Calu3 (cell line): ENCODE data around the gene ZNF432. TPM values are rescaled to one million over a fixed set of nuclear protein-coding genes. Genes with fewer than 3 reads are reported as not detected.
"Not testable (repeated sequence)": the region's sequence is repeated elsewhere in the genome, so short reads cannot be mapped to it uniquely, and the experiment has no call there.

ENCODE experiments used
- Bru-seq: library from RNA; stranded (reverse); fragments of 400-500 nt; gene quantifications from one replicate; lab custom pipeline; 2021; lab: Mats Ljungman, UMichigan
- BruChase-seq, 2 experiments: library from RNA; stranded (reverse); fragments of 400-500 nt; gene quantifications; one replicate each; lab custom pipeline; 2021; lab: Mats Ljungman, UMichigan
- BruUV-seq: library from RNA; stranded (reverse); fragments of 400-500 nt; replicated peaks from 2 replicates; lab custom pipeline; 2021; lab: Mats Ljungman, UMichigan
- CTCF ChIA-PET: fragments of 300-600 bp; sonication (Branson Sonifier 250); formaldehyde crosslinking; loops from one replicate; lab custom pipeline; 2022; ENCODE audit warnings: antibody characterized with exemption; lab: Charles Lee
- DNase-seq: peaks from one replicate; pipeline ENCODE4 v3.0.0; 2022
- H3K27ac Mint-ChIP-seq: one replicate; pipeline ENCODE4 v1.8.0; 2022; ENCODE audit warnings: mixed read lengths; ENCODE audit not compliant: unreplicated experiment
- H3K27me3 Mint-ChIP-seq: one replicate; pipeline ENCODE4 v1.8.0; 2022; ENCODE audit warnings: mixed read lengths; ENCODE audit not compliant: unreplicated experiment
- H3K36me3 Mint-ChIP-seq: one replicate; pipeline ENCODE4 v1.8.0; 2022; ENCODE audit warnings: mild to moderate bottlenecking, moderate library complexity, mixed read lengths; ENCODE audit not compliant: insufficient read depth, unreplicated experiment
- H3K4me1 Mint-ChIP-seq: one replicate; pipeline ENCODE4 v1.8.0; 2022; ENCODE audit warnings: mild to moderate bottlenecking, low read depth, mixed read lengths; ENCODE audit not compliant: unreplicated experiment
- H3K4me3 Mint-ChIP-seq: one replicate; pipeline ENCODE4 v1.8.0; 2022; ENCODE audit warnings: mild to moderate bottlenecking, low read depth, moderate library complexity, mixed read lengths; ENCODE audit not compliant: unreplicated experiment
- H3K9me3 Mint-ChIP-seq: one replicate; pipeline ENCODE4 v1.8.0; 2022; ENCODE audit warnings: low read depth, mixed read lengths; ENCODE audit not compliant: unreplicated experiment
- CTCF ChIP-seq: fragments of 200-600 bp; IDR thresholded peaks from one replicate; pipeline ENCODE4 v1.8.0; 2022; ENCODE audit warnings: antibody characterized with exemption; ENCODE audit not compliant: unreplicated experiment
- intact Hi-C: fragments of 100-400 bp; cut with micrococcal nuclease; formaldehyde crosslinking; loops from one replicate; pipeline ENCODE4 v1.10.0; 2022; ENCODE audit not compliant: unreplicated experiment
- long read RNA-seq: library from polyadenylated mRNA; stranded (forward); transcript quantifications from one replicate; pipeline ENCODE4 v2.0.0, GENCODE V29; 2022
- total RNA-seq: library from RNA; stranded (reverse); gene quantifications from 2 replicates; pipeline ENCODE4 v1.2.3, GENCODE V29; 2022

Gene ZNF432
- total RNA-seq (16.0 TPM in 2 replicates), Bru-seq, nascent RNA (percentile 75 among the genes with signal in this experiment), BruChase-seq, experiment 1, labeled RNA remaining after a 6-hour chase (percentile 73 among the genes with signal in this experiment), BruChase-seq, experiment 2, labeled RNA remaining after a 2-hour chase (percentile 79 among the genes with signal in this experiment)
- long read RNA-seq, partial matches to known transcripts = 0 of 1 reads
- long read RNA-seq, other reads (novel, unspliced or antisense) = 1 of 1 reads

DNA sequence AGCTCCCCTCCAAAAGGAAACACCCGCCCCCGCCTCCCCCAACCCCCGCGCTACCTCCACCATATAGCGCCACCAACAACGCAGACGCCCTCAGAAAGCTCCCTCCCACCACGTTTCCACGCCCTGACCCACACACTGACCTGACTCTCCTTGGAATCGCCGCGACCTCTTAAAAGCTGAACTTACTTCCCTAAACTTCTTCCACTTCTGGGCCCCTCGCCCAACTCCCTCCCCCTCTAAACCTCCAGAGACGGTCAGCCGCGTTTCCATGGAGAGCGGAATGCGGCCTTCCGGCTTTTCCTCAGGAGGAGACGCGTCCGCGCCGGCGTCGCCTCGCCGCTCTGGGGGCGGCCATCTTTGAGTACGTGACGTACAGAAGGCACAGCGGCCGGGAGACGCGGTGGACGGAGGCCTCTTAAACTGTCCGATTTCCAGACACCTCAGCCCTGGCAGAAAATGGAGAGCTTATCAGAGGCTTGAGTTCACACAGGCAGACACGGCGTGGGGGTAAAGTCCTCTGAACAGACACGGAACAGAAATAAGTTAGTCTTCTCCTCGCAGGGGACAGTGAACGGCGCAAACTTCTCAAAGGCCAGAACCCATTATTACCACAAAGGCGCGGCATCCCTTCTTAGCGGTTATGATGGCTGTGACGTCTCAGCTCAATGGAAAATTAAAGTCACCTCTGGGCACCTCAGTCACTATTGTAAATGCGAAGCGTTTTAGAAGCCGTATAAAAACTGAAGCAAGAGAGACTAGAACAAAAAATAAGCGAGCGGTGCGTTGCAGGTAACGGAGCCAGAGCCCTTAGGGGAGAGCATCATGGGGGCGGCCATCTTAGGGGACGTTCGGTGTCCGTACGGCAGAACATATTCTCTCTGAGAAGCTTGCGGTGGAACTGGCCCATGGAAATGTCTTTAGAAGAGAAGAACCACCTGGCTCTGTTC, at the start of gene ZNF432:
ZNF432 (minus strand) TSS at position 284 of the 947 bp plus-strand sequence. CDS start 1,970 bp downstream, outside the sequence.
- CTCF ChIA-PET = no interaction called here
- peak within 1 kb of the TSS; percentile 74 for H3K4me3 Mint-ChIP-seq
- intact Hi-C loops = loop anchor here (2.0 to 5.0 kb wide), 3 partner anchors 20 to 88 kb away; partner anchors contain the start of genes ZNF614, ZNF616 and ZNF841
- BruUV-seq = TSS peak; percentile 94
- H3K27ac Mint-ChIP-seq = peak within 1 kb of the TSS; percentile 76
- DNase-seq = peak; percentile 90
- no peaks in the 10 kb centered on the region for H3K27me3 Mint-ChIP-seq
- no peak for TF ChIP-seq CTCF
- H3K4me1 Mint-ChIP-seq = no peaks in the 10 kb centered on the region
- H3K9me3 Mint-ChIP-seq = peaks cover 18% of the 10 kb centered on the region
- H3K36me3 Mint-ChIP-seq = peaks cover 54% of the 10 kb centered on the region

DNA sequence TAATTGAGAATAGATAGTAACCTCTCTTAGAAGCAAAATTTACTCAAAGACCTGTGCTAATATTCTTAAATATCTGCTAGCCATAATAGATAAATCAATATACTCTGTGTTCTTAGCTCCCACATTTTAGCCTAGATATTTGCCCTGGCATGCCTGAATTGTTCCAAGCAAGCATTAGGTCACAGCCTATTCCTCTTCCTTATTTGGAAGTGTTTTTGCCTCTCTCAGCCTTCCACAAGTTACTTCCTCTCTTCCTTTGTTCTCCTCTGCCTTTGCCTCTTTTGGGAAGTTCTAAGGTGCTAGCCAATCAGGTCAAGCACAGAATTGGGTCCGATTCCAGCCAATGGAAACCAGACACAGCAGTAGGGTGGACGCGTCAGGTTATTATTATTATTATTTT, 47.8 kb upstream of the ZNF432 start:
- intact Hi-C loops, H3K27ac Mint-ChIP-seq, H3K4me3 Mint-ChIP-seq, H3K27me3 Mint-ChIP-seq, H3K9me3 Mint-ChIP-seq, DNase-seq, CTCF ChIA-PET, BruUV-seq: not testable (repeated sequence)
- peaks cover 39% of the 10 kb centered on the region for H3K36me3 Mint-ChIP-seq
- peaks cover 13% of the 10 kb centered on the region for H3K4me1 Mint-ChIP-seq

GRCh38 chr19:52095172-52096014, 46.8 kb upstream of the ZNF432 start, which contains the start of gene ZNF841:
Gene ZNF841 (minus strand): TSS chr19:52095765. CDS start chr19:52084801, 10,964 bp downstream.
- Mint-ChIP-seq H3K9me3 (peaks cover 12% of the 10 kb centered on the region), H3K27ac (peak within 1 kb of the TSS; percentile 88), H3K27me3 (no peaks in the 10 kb centered on the region), H3K4me3 (peak within 1 kb of the TSS; percentile 91), H3K36me3 (peaks cover 45% of the 10 kb centered on the region), H3K4me1 (peaks cover 13% of the 10 kb centered on the region)
- BruUV-seq = TSS peak; percentile 84
- CTCF ChIA-PET = no interaction called here
- peak; percentile 99 for DNase-seq
- intact Hi-C loops = loop anchor here (2.0 kb wide), 1 partner anchor 47 kb away; the partner anchor contains the start of gene ZNF432
- TF ChIP-seq CTCF = no peak

- no TSS peak for BruUV-seq
- Mint-ChIP-seq H3K27me3 (no peaks in the 10 kb centered on the region), H3K9me3 (peaks cover 11% of the 10 kb centered on the region), H3K27ac (peak overlapping the region; percentile 88), H3K4me3 (peak overlapping the region; percentile 91), H3K36me3 (peaks cover 52% of the 10 kb centered on the region), H3K4me1 (peaks cover 13% of the 10 kb centered on the region)
- no peak for TF ChIP-seq CTCF
- DNase-seq = no peak
- intact Hi-C loops = loop anchor here (2.0 kb wide), 1 partner anchor 46 kb away; the partner anchor contains the start of gene ZNF432
- CTCF ChIA-PET = interaction anchor here (1.1 kb wide), 1 partner anchor 577 kb away, joined by 4 read pairs; no protein-coding TSS in a partner anchor
Observed at GRCh38 chr19:52094526-52095130, 46.0 kb upstream of the ZNF432 start.
